Breast epithelium (tissue), 3 donors: ENCODE results near the gene FBN1.

Experiments
- POLR2A ChIP-seq: fragments of 450-650 bp; IDR thresholded peaks from one replicate; pipeline ENCODE4 v1.6.1; 2016; ENCODE audit warnings: antibody characterized with exemption, mild to moderate bottlenecking, moderate library complexity
- TF ChIP-seq, protein P1 (sequence below), 3 donors: fragments of 450-650 bp; IDR thresholded peaks; one replicate each; pipeline ENCODE4 v1.5.1; 2016 to 2017; ENCODE audit warnings: antibody characterized with exemption in 3 of 3, mild to moderate bottlenecking in 3 of 3, moderate library complexity in 3 of 3

GRCh38 chr15:48679952-48680351, 34.4 kb upstream of the FBN1 start:
- TF ChIP-seq, protein P1, sequence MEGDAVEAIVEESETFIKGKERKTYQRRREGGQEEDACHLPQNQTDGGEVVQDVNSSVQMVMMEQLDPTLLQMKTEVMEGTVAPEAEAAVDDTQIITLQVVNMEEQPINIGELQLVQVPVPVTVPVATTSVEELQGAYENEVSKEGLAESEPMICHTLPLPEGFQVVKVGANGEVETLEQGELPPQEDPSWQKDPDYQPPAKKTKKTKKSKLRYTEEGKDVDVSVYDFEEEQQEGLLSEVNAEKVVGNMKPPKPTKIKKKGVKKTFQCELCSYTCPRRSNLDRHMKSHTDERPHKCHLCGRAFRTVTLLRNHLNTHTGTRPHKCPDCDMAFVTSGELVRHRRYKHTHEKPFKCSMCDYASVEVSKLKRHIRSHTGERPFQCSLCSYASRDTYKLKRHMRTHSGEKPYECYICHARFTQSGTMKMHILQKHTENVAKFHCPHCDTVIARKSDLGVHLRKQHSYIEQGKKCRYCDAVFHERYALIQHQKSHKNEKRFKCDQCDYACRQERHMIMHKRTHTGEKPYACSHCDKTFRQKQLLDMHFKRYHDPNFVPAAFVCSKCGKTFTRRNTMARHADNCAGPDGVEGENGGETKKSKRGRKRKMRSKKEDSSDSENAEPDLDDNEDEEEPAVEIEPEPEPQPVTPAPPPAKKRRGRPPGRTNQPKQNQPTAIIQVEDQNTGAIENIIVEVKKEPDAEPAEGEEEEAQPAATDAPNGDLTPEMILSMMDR (IDR thresholded peaks at IDR 0.05): no peak
- no peak for TF ChIP-seq POLR2A
